ENCODE data around the gene ISM1.

Gene ISM1

GRCh38 chr20:13238001-13238653 lies 17.1 kb downstream of the ISM1 start:
- DNase-seq (ENCODE audit: extremely low spot score) = no peak
- ChIA-PET CTCF (no interaction called here), POLR2A (no interaction called here)
- no peak for TF ChIP-seq CTCF (IDR thresholded peaks at IDR 0.05; ENCODE audit: control extremely low read depth, extremely low read depth, low read depth, missing control alignments)

- no peak for DNase-seq (ENCODE audit: extremely low spot score)
- CTCF ChIA-PET = interaction anchor here (0.8 to 1.6 kb wide), 5 partner anchors 11 to 234 kb away, joined by 3 to 5 read pairs (median 3); no protein-coding TSS in a partner anchor
- TF ChIP-seq CTCF (IDR thresholded peaks at IDR 0.05; ENCODE audit: control extremely low read depth, extremely low read depth, low read depth, missing control alignments) = no peak
- POLR2A ChIA-PET = interaction anchor here (0.6 kb wide), 1 partner anchor 1945 kb away, joined by 5 read pairs; no protein-coding TSS in a partner anchor
Measured at GRCh38 chr20:13243826-13244376, 22.8 kb downstream of the ISM1 start.

- ChIA-PET POLR2A (no interaction called here), CTCF (interaction anchor here (1.4 kb wide), 2 partner anchors 15 to 17 kb away, joined by 3 to 4 read pairs; no protein-coding TSS in a partner anchor)
- DNase-seq (ENCODE audit: extremely low spot score) = no peak
- no peak for TF ChIP-seq CTCF (IDR thresholded peaks at IDR 0.05; ENCODE audit: control extremely low read depth, extremely low read depth, low read depth, missing control alignments)
Measured at GRCh38 chr20:13245250-13245723, 24.2 kb downstream of the ISM1 start.

- no peak for DNase-seq (ENCODE audit: extremely low spot score)
- POLR2A ChIA-PET = no interaction called here
- TF ChIP-seq CTCF (IDR thresholded peaks at IDR 0.05; ENCODE audit: control extremely low read depth, extremely low read depth, low read depth, missing control alignments) = no peak
- CTCF ChIA-PET = interaction anchor here (1.3 to 3.0 kb wide), 3 partner anchors 11 to 139 kb away, joined by 3 to 10 read pairs (median 3); no protein-coding TSS in a partner anchor
Measured at GRCh38 chr20:13249118-13249797, 28.2 kb downstream of the ISM1 start.

- DNase-seq (ENCODE audit: extremely low spot score) = no peak
- POLR2A ChIA-PET = no interaction called here
- CTCF ChIA-PET = interaction anchor here (1.3 to 3.0 kb wide), 2 partner anchors 11 to 23 kb away, joined by 3 to 10 read pairs; no protein-coding TSS in a partner anchor
- TF ChIP-seq CTCF (IDR thresholded peaks at IDR 0.05; ENCODE audit: control extremely low read depth, extremely low read depth, low read depth, missing control alignments) = no peak
Measured at GRCh38 chr20:13249798-13250170, 28.7 kb downstream of the ISM1 start.

GRCh38 chr20:13250251-13250650 lies 29.2 kb downstream of the ISM1 start:
- POLR2A ChIA-PET = no interaction called here
- CTCF ChIA-PET = interaction anchor here (1.1 to 3.0 kb wide), 4 partner anchors 8 to 24 kb away, joined by 3 to 10 read pairs (median 3); no protein-coding TSS in a partner anchor
- TF ChIP-seq CTCF (IDR thresholded peaks at IDR 0.05; ENCODE audit: control extremely low read depth, extremely low read depth, low read depth, missing control alignments) = no peak
- no peak for DNase-seq (ENCODE audit: extremely low spot score)
